H4 (cell line): ENCODE results near the gene PPP2R1B. TPM values are rescaled to one million over a fixed set of nuclear protein-coding genes. Genes with fewer than 3 reads are reported as not detected.

ENCODE experiments used
- DNase-seq: peaks from one replicate; pipeline ENCODE4 v3.0.0-alpha.2; 2015; ENCODE audit warnings: low spot score
- total RNA-seq: library from RNA; depleted of rRNA; stranded (reverse); fragments of >200 nt; shearing (Covaris generic); gene quantifications from 2 replicates; pipeline ENCODE4 v1.2.3, GENCODE V29; 2014; rRNA removed

The PPP2R1B gene
- total RNA-seq, 1 experiment from 2014 or later, result 42.4 TPM

- no peak for DNase-seq
Observed at GRCh38 chr11:111693224-111693937, 72.8 kb downstream of the PPP2R1B start.

- no peak for DNase-seq
Observed at GRCh38 chr11:111691741-111692140, 74.4 kb downstream of the PPP2R1B start.

GRCh38 chr11:111691176-111691575 is 75.0 kb downstream of the PPP2R1B start:
- no peak for DNase-seq

- DNase-seq, result no peak
Observed at GRCh38 chr11:111688013-111688412, 78.2 kb downstream of the PPP2R1B start.

- no peak for DNase-seq
Observed at GRCh38 chr11:111684251-111684650, 81.9 kb downstream of the PPP2R1B start.

- no peak for DNase-seq
Observed at GRCh38 chr11:111683806-111684205, 82.4 kb downstream of the PPP2R1B start.

GRCh38 chr11:111680486-111681175 is 85.6 kb downstream of the PPP2R1B start:
- DNase-seq, result no peak

Other genes starting within 250 kb of the PPP2R1B start
- 28.8 and 34.3 TPM in 2 replicates for gene LAYN, start 225.7 kb downstream of the PPP2R1B start, total RNA-seq
- 7.7 and 8.9 TPM in 2 replicates for gene SIK2, start 163.9 kb downstream of the PPP2R1B start, total RNA-seq
- 34.1 and 45.9 TPM in 2 replicates for gene ALG9, start 105.2 kb upstream of the PPP2R1B start, total RNA-seq
- gene FDXACB1, start 112.8 kb upstream of the PPP2R1B start, total RNA-seq, result 7.5 and 8.1 TPM in 2 replicates
- 22.7 and 28.2 TPM in 2 replicates for gene CFAP68, start 113.2 kb upstream of the PPP2R1B start, total RNA-seq
- gene CRYAB, start 145.4 kb upstream of the PPP2R1B start, total RNA-seq, result 0.15 TPM in 1 of 2 replicates, not detected in the other
- gene HSPB2, start 146.3 kb upstream of the PPP2R1B start, total RNA-seq, result not detected in 2 replicates
- gene C11orf52, start 152.5 kb upstream of the PPP2R1B start, total RNA-seq, result not detected in 2 replicates
- 4.4 and 6.3 TPM in 2 replicates for gene DIXDC1, start 171.0 kb upstream of the PPP2R1B start, total RNA-seq